GM12873 (cell line): ENCODE results near the gene DDX53.

ENCODE experiments used
- TF ChIP-seq, protein P1 (sequence below): IDR thresholded peaks from 2 replicates; pipeline ENCODE4 v1.5.1; 2012; ENCODE audit warnings: low read depth, mild to moderate bottlenecking, moderate library complexity, low read length, control low read depth; ENCODE audit not compliant: insufficient read depth; ENCODE audit errors: missing control alignments

DDX53 gene

DNA sequence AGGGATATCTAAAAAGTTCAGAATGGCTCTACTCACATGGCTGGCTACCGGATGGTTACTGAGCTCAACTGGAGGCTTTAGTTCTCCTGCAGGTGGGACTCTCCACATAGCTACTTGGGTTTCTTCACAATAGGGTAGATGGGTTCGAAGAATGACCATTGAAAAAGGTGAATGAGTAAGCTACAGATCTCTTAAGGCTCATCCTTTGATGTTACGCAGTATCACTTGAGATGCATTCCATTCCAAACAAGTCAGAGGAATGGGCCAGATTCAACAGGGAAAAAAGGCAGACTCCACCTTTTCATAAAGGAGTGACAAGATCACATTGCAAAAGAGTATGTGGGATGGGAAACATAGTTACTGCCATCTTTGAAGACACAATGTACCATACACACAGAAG, 52.6 kb downstream of the DDX53 start:
- TF ChIP-seq, protein P1, sequence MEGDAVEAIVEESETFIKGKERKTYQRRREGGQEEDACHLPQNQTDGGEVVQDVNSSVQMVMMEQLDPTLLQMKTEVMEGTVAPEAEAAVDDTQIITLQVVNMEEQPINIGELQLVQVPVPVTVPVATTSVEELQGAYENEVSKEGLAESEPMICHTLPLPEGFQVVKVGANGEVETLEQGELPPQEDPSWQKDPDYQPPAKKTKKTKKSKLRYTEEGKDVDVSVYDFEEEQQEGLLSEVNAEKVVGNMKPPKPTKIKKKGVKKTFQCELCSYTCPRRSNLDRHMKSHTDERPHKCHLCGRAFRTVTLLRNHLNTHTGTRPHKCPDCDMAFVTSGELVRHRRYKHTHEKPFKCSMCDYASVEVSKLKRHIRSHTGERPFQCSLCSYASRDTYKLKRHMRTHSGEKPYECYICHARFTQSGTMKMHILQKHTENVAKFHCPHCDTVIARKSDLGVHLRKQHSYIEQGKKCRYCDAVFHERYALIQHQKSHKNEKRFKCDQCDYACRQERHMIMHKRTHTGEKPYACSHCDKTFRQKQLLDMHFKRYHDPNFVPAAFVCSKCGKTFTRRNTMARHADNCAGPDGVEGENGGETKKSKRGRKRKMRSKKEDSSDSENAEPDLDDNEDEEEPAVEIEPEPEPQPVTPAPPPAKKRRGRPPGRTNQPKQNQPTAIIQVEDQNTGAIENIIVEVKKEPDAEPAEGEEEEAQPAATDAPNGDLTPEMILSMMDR, result no peak
